ENCODE measurements around the gene GRK5. TPM values are rescaled to one million over a fixed set of nuclear protein-coding genes. Genes with fewer than 3 reads are reported as not detected.

GRK5 gene
- total RNA-seq, 4 donors from 2014 or later = 10.0 to 61.9 (median 18.1) TPM

DNA sequence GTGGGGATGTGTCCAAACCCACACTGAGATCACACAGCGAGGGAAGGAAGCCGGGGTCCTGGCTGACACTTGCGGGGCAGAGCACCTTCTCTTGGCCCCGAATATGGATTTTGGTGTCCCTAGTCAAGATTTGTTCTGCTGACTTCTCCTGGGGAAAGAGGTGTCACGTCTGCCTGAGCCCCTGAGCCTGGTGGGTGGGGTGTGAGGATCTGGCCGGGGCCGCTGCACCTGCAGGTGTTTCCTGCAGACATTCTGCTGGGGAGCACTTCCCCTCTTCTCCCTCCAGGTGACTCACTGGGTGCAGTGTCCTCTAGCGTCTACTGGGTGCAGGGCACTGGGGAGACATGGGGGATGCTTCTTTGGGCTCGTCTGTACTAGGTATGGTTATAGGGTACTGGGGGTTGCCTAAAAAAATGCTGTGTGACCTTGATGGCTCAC is 99.2 kb downstream of the GRK5 start:
- peak overlapping the region; percentile 77 to 88 (median 81) for H3K27ac ChIP-seq
- H3K36me3 ChIP-seq = no peaks in the 10 kb centered on the region
- DNase-seq = peak in 2 of 3 donors; percentile 89 to 92
- no peak for TF ChIP-seq POLR2A (IDR thresholded peaks at IDR 0.05)
- TF ChIP-seq, protein P1, sequence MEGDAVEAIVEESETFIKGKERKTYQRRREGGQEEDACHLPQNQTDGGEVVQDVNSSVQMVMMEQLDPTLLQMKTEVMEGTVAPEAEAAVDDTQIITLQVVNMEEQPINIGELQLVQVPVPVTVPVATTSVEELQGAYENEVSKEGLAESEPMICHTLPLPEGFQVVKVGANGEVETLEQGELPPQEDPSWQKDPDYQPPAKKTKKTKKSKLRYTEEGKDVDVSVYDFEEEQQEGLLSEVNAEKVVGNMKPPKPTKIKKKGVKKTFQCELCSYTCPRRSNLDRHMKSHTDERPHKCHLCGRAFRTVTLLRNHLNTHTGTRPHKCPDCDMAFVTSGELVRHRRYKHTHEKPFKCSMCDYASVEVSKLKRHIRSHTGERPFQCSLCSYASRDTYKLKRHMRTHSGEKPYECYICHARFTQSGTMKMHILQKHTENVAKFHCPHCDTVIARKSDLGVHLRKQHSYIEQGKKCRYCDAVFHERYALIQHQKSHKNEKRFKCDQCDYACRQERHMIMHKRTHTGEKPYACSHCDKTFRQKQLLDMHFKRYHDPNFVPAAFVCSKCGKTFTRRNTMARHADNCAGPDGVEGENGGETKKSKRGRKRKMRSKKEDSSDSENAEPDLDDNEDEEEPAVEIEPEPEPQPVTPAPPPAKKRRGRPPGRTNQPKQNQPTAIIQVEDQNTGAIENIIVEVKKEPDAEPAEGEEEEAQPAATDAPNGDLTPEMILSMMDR (IDR thresholded peaks at IDR 0.05) = peak; percentile 33 to 75 (median 52)
- no peaks in the 10 kb centered on the region for H3K27me3 ChIP-seq
- peaks cover 5 to 40% (median 19%) of the 10 kb centered on the region in 4 donors for H3K4me1 ChIP-seq
- peak overlapping the region in 3 of 4 donors; percentile 15 to 40 (median 29) for H3K4me3 ChIP-seq
- H3K9me3 ChIP-seq = no peaks in the 10 kb centered on the region

DNA sequence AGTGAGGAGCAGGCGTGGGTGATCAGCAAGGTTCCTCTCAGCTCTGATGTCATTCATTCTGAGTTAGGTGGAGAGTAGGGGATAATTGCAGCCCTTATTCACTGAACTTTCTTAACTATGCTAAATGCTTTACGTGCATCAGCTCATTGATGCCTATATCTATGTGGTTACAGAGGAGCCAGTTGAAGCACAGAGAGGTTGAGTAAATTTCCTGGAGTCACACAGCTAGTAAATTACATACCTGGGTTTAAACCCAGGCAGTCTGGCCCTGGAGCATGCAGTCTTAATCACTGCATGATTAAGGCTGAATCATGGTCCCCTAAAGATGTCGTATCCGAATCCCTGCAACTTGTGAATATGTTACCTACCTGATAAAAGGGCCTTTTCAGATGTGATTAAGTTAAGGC is 99.6 kb downstream of the GRK5 start:
- no peaks in the 10 kb centered on the region for H3K9me3 ChIP-seq
- DNase-seq = no peak
- H3K4me3 ChIP-seq = peak overlapping the region in 1 of 4 donors; percentile 29
- peaks cover 5 to 40% (median 17%) of the 10 kb centered on the region in 4 donors for H3K4me1 ChIP-seq
- TF ChIP-seq, protein P1 (IDR thresholded peaks at IDR 0.05) = no peak
- no peak for TF ChIP-seq POLR2A (IDR thresholded peaks at IDR 0.05)
- H3K36me3 ChIP-seq = no peaks in the 10 kb centered on the region
- H3K27me3 ChIP-seq = no peaks in the 10 kb centered on the region
- H3K27ac ChIP-seq = peak overlapping the region in 3 of 4 donors; percentile 81 to 88 (median 81)

- no peak for TF ChIP-seq POLR2A (IDR thresholded peaks at IDR 0.05)
- TF ChIP-seq, protein P1 (IDR thresholded peaks at IDR 0.05) = no peak
- no peak for DNase-seq
- Histone ChIP-seq H3K27me3 (no peaks in the 10 kb centered on the region), H3K36me3 (no peaks in the 10 kb centered on the region), H3K27ac (peak overlapping the region in 2 of 4 donors; percentile 53 to 88), H3K9me3 (no peaks in the 10 kb centered on the region), H3K4me3 (no peak overlapping the region), H3K4me1 (peaks cover 0 to 41% (median 17%) of the 10 kb centered on the region in 4 donors)
Measured at GRCh38 chr10:119308089-119308488, 100.7 kb downstream of the GRK5 start.

GRCh38 chr10:119308551-119309422 is 101.4 kb downstream of the GRK5 start:
- no peaks in the 10 kb centered on the region for H3K27me3 ChIP-seq
- TF ChIP-seq, protein P1 (IDR thresholded peaks at IDR 0.05) = no peak
- TF ChIP-seq POLR2A (IDR thresholded peaks at IDR 0.05) = no peak
- H3K36me3 ChIP-seq = no peaks in the 10 kb centered on the region
- peak in 1 of 3 donors; percentile 37 for DNase-seq
- no peaks in the 10 kb centered on the region for H3K9me3 ChIP-seq
- H3K4me3 ChIP-seq = no peak overlapping the region
- H3K4me1 ChIP-seq = peaks cover 0 to 48% (median 21%) of the 10 kb centered on the region in 4 donors
- H3K27ac ChIP-seq = peak overlapping the region in 2 of 4 donors; percentile 46 to 53

GRCh38 chr10:119309423-119309770 is 102.0 kb downstream of the GRK5 start:
- TF ChIP-seq, protein P1 (IDR thresholded peaks at IDR 0.05) = no peak
- TF ChIP-seq POLR2A (IDR thresholded peaks at IDR 0.05) = no peak

More at GRCh38 chr10:119309423-119309770, 102.0 kb downstream of the GRK5 start:
- no peaks in the 10 kb centered on the region for H3K36me3 ChIP-seq
- H3K9me3 ChIP-seq = no peaks in the 10 kb centered on the region
- no peak for DNase-seq
- H3K27me3 ChIP-seq = no peaks in the 10 kb centered on the region
- H3K4me1 ChIP-seq = peaks cover 0 to 54% (median 25%) of the 10 kb centered on the region in 4 donors
- H3K4me3 ChIP-seq = no peak overlapping the region
- H3K27ac ChIP-seq = peak overlapping the region in 2 of 4 donors; percentile 46 to 53

All from Peyer's patch (tissue), 4 donors.